T-helper 17 cell (primary cell): ENCODE results near the gene PROKR1. TPM values are rescaled to one million over a fixed set of nuclear protein-coding genes. Genes with fewer than 3 reads are reported as not detected.

Source experiments
- ATAC-seq: fragments of 150-1000 bp; cut with Tn5 transposase; 2 replicates; pipeline ENCODE4 v1.10.0; 2021; ENCODE audit warnings: mild to moderate bottlenecking, moderate library complexity
- DNase-seq, 3 donors: peaks; one replicate each; pipeline versions ENCODE4 v3.0.0 to v3.0.0-alpha.2; 2020 to 2021
- H3K9me3 ChIP-seq: one replicate; pipeline ENCODE4 v1.7.0; 2013; ENCODE audit warnings: low read length, mild to moderate bottlenecking; ENCODE audit not compliant: control insufficient read depth, poor library complexity, severe bottlenecking
- H3K27ac Mint-ChIP-seq: one replicate; pipeline ENCODE4 v1.8.0; 2022; ENCODE audit warnings: mild to moderate bottlenecking, moderate library complexity, mixed read lengths
- H3K27me3 Mint-ChIP-seq: one replicate; pipeline ENCODE4 v1.8.0; 2022; ENCODE audit warnings: mixed read lengths
- H3K36me3 Mint-ChIP-seq: one replicate; pipeline ENCODE4 v1.8.0; 2022; ENCODE audit warnings: low read depth, mixed read lengths
- H3K4me1 Mint-ChIP-seq: one replicate; pipeline ENCODE4 v1.8.0; 2022; ENCODE audit warnings: mild to moderate bottlenecking, mixed read lengths
- H3K4me3 Mint-ChIP-seq: one replicate; pipeline ENCODE4 v1.8.0; 2022; ENCODE audit warnings: mild to moderate bottlenecking, moderate library complexity, mixed read lengths
- total RNA-seq, 4 donors: library from RNA in 2 of 4; stranded (reverse) in 2 of 4; gene quantifications; one replicate each; pipeline ENCODE4 v1.2.3 and lab custom pipeline; 2022 to 2026

PROKR1 gene
- total RNA-seq, 2 donors from 2014 or later, result not detected

DNA sequence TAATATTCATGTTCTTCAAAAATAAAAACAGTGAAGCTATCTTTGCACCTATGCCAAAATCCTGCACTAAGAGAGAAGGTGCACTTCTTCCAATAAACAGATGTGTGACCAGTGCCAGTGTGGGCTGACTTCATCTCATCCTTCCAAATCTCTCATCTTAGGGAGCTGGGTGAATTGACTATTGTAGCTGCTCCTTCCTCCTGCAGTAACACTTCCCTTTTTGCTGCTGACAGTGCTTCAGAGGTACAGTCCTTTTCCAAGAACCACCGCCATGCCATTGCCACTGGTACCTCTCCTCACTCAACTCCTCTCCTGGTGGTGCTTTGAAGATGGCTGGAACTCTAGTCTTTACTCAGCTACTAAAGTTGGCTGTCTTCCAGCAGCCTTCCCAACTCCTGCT is 49.1 kb downstream of the PROKR1 start:
- DNase-seq (no peak), ATAC-seq (no peak)
- Mint-ChIP-seq H3K4me1 (peaks cover 5% of the 10 kb centered on the region), H3K4me3 (no peak overlapping the region), H3K27me3 (peaks cover 23% of the 10 kb centered on the region), H3K27ac (no peak overlapping the region), H3K36me3 (peaks cover 7% of the 10 kb centered on the region)
- H3K9me3 ChIP-seq, result no peaks in the 10 kb centered on the region

DNA sequence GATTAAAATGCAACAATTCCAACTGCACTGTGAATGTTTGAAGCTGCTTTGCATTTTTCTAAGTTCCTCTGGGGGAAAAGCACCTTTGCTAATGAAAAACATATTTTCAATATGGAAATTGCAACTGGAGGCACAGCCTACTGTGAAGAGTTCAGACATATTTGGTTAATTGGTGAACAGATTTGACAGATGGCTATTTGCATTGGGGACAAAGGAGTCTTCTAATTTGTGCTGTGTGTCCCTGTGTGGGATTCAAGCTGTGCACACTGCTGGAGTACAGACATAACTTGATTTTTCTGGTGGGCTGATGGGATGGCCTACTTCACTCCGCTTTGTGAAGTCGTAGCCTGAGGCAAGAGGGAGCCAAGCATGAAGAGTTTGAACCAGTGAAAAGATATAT is 50.6 kb downstream of the PROKR1 start:
- ATAC-seq, result no peak
- H3K27me3 Mint-ChIP-seq, result peaks cover 23% of the 10 kb centered on the region

DNA sequence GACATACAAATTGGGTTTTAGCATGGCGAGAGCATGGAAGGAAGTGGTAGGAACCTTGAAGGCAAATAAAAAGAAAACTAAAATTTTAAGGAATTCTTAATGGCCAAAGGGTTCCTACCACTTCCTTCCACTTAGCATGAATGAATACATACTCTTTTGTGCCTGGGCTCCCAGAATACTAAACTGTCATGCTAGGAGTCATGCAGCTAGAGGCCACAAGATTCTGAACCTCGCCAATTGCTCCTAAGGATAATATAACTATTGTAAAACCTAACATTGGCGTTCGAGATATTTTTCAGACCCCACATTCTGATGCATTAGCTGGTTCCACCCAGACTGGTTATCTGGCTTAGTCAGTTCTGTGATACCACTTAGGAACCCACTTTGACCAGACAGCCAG is 52.6 kb downstream of the PROKR1 start:
- Mint-ChIP-seq H3K4me3 (no peak overlapping the region), H3K27me3 (peaks cover 17% of the 10 kb centered on the region), H3K4me1 (no peaks in the 10 kb centered on the region), H3K27ac (no peak overlapping the region), H3K36me3 (peaks cover 10% of the 10 kb centered on the region)
- DNase-seq, result no peak
- no peaks in the 10 kb centered on the region for H3K9me3 ChIP-seq
- no peak for ATAC-seq

More for the DNA sequence above, 50.6 kb downstream of the PROKR1 start:
- H3K4me1 Mint-ChIP-seq, result peaks cover 5% of the 10 kb centered on the region
- no peak overlapping the region for H3K4me3 Mint-ChIP-seq
- no peaks in the 10 kb centered on the region for H3K9me3 ChIP-seq
- DNase-seq, result no peak
- H3K36me3 Mint-ChIP-seq, result peaks cover 7% of the 10 kb centered on the region
- H3K27ac Mint-ChIP-seq, result no peak overlapping the region

DNA sequence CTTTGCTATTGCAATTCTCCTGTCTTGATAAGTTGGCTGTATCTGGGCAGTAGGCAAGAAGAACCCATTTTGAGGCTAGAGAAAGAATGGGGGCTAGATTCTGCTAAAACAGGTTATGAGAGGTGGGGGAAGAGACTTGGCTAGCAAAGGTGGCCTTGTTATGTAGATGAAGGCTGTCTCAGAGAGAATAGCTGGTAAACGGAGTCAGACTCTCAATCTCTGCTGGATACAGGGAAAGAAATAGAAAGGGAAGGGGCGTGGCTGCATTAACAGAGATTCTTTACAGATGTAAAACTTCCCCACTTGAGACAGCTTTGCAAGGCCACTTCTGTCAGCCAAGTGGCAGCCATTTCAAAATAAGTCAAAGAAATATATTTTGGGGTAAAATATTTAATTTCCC is 53.2 kb downstream of the PROKR1 start:
- H3K9me3 ChIP-seq, result no peaks in the 10 kb centered on the region
- ATAC-seq (no peak), DNase-seq (no peak)
- Mint-ChIP-seq H3K4me1 (no peaks in the 10 kb centered on the region), H3K4me3 (no peak overlapping the region), H3K27ac (no peak overlapping the region), H3K36me3 (peaks cover 10% of the 10 kb centered on the region), H3K27me3 (peaks cover 17% of the 10 kb centered on the region)

DNA sequence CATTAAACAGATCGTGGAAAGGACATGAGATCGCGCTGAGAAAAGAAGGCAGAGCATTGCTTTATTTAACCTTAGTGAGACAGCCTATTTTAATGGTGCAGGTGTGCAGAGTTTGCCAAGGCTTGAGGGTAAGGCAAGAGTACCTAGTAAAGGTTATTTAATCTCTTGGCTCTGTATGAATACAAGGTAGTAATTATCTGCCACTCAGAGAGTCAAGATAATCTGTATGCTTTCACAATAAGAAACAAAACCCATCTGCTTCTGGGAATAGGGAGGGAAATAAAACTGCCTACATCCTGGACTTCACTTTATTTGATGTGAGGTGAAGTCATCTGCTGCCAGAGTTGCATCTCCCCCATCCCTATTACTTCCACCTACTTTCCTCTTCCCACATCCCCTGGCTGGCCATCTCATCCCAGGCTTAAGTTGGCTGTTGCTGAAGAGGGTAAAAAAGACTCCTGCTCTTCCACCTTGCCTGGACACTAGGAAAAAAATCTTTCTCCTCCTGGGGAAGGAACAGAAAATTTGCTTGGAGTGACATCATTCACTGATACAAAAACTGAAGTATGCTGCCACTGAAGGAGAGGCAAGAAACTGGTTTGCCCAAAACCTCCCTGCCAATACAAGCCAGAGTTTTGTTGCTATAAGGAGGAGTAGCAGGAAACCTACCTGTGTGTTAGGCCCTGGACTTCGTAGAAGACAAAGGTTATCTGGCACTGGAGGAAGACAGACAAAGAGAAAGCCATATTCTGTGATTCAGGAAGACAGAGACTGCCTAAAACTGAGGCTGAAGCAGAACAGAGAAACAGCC is 55.4 kb downstream of the PROKR1 start:
- no peaks in the 10 kb centered on the region for H3K9me3 ChIP-seq
- ATAC-seq (no peak), DNase-seq (no peak)
- Mint-ChIP-seq H3K27ac (no peak overlapping the region), H3K27me3 (peaks cover 8% of the 10 kb centered on the region), H3K4me1 (peaks cover 8% of the 10 kb centered on the region), H3K36me3 (peaks cover 3% of the 10 kb centered on the region), H3K4me3 (no peak overlapping the region)

DNA sequence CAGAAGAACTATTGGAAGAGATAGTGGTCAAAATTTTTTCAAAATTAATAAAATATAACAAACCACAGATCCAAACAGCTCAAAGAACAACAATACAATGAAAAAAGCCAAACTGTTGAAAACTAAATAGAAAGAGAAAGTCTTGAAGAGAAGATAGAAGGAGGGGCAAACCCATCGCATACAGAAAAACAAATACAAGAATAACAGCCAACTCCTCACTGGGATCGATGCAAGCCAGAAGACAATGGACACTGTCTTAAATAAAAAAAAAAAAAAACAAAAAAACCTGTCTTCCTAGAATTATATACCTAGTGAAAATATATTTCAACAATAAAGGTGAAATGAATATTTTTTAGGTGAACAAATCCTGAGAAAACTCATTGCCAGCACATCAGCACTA is 57.2 kb downstream of the PROKR1 start:
- H3K9me3 ChIP-seq, result no peaks in the 10 kb centered on the region
- Mint-ChIP-seq H3K4me1 (peaks cover 8% of the 10 kb centered on the region), H3K36me3 (peaks cover 3% of the 10 kb centered on the region), H3K4me3 (no peak overlapping the region), H3K27ac (no peak overlapping the region), H3K27me3 (peaks cover 4% of the 10 kb centered on the region)
- DNase-seq (no peak), ATAC-seq (no peak)

DNA sequence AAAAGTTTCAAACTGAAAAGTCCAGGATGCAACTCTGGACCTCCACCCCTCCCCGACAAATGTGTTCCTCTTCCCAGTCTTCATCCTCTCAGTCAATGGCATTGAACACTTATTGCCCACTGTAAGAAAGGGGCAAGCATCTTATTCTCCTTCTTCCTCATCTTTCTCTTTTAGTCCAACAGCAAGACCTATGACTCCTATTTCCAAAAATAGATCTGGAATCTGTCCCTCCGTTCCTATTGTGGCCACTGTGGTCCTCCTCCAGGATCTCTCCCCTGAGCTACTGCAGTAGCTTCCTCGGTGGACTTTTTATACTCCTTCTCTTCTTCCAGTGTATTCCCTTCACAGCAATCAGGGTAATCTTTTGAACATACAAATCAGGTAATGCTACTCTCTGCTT is 63.3 kb downstream of the PROKR1 start:
- H3K9me3 ChIP-seq, result no peaks in the 10 kb centered on the region
- Mint-ChIP-seq H3K36me3 (no peaks in the 10 kb centered on the region), H3K27me3 (no peaks in the 10 kb centered on the region), H3K27ac (no peak overlapping the region), H3K4me1 (peaks cover 15% of the 10 kb centered on the region), H3K4me3 (no peak overlapping the region)
- ATAC-seq (no peak), DNase-seq (no peak)

Other genes with a start within 250 kb of the PROKR1 start
- 1 to 10 TPM; 1.5 to 1.7 TPM for gene FBXO48, start 176.3 kb upstream of the PROKR1 start, total RNA-seq
- 1 to 10 TPM; 5.3 to 6.4 TPM for gene APLF, start 176.0 kb upstream of the PROKR1 start, total RNA-seq
- 10 to 100 TPM; 75.6 to 90.6 TPM for gene ARHGAP25, start 91.2 kb downstream of the PROKR1 start, total RNA-seq
- gene BMP10, start 227.8 kb downstream of the PROKR1 start, total RNA-seq, result not detected